KMS-11 (cell line): Measurements from ENCODE around the gene PREP.
A peak's percentile ranks its signal among the peaks of the same experiment; 100 is the strongest.

Experiments
- H2AFZ ChIP-seq: fragments of 200-600 bp; sonication (generic); 2 replicates; pipeline ENCODE4 v1.6.1; 2016; ENCODE audit warnings: antibody characterized with exemption, mixed run types, low read depth
- H3K27ac ChIP-seq: fragments of 200-600 bp; sonication (generic); 2 replicates; pipeline ENCODE4 v1.6.1; 2016; ENCODE audit warnings: mild to moderate bottlenecking, mixed run types
- H3K27me3 ChIP-seq: fragments of 200-600 bp; sonication (generic); 2 replicates; pipeline ENCODE4 v1.6.1; 2017; ENCODE audit warnings: mild to moderate bottlenecking, low read depth, mixed run types, moderate library complexity; ENCODE audit not compliant: insufficient read depth
- H3K36me3 ChIP-seq: fragments of 200-600 bp; sonication (generic); 2 replicates; pipeline ENCODE4 v1.6.1; 2017; ENCODE audit warnings: mild to moderate bottlenecking, mixed run types; ENCODE audit not compliant: insufficient read depth
- H3K4me1 ChIP-seq: fragments of 200-600 bp; sonication (generic); 2 replicates; pipeline ENCODE4 v1.6.1; 2016; ENCODE audit warnings: mild to moderate bottlenecking, low read depth, mixed run types; ENCODE audit not compliant: poor library complexity, severe bottlenecking
- H3K4me2 ChIP-seq: fragments of 200-600 bp; sonication (generic); 2 replicates; pipeline ENCODE4 v1.7.0; 2016; ENCODE audit warnings: mild to moderate bottlenecking, mixed run types
- H3K4me3 ChIP-seq: fragments of 200-600 bp; sonication (generic); IDR thresholded peaks from 2 replicates; pipeline ENCODE4 v1.6.1; 2017; ENCODE audit warnings: low read depth, low read length, mixed read lengths; ENCODE audit not compliant: insufficient read depth
- H3K79me2 ChIP-seq: fragments of 200-600 bp; sonication (generic); 2 replicates; pipeline ENCODE4 v1.6.1; 2016; ENCODE audit warnings: low read depth, mixed run types; ENCODE audit not compliant: insufficient read depth
- H3K9ac ChIP-seq: fragments of 200-600 bp; sonication (generic); 2 replicates; pipeline ENCODE4 v1.6.1; 2016; ENCODE audit warnings: mild to moderate bottlenecking, mixed run types
- H4K20me1 ChIP-seq: fragments of 200-600 bp; sonication (generic); 2 replicates; pipeline ENCODE4 v1.6.1; 2016; ENCODE audit warnings: mild to moderate bottlenecking, mixed run types; ENCODE audit not compliant: insufficient read depth
- CTCF ChIP-seq: fragments of 200-600 bp; sonication (generic); conservative IDR thresholded peaks from 2 replicates; pipeline ENCODE4 v1.6.1; 2017; ENCODE audit warnings: low read depth, mild to moderate bottlenecking, antibody characterized with exemption, low read length, moderate library complexity, mixed read lengths

Gene PREP

GRCh38 chr6:105401247-105402089 is 1.4 kb downstream of the PREP start:
- Histone ChIP-seq H3K4me1 (peaks cover 24% of the 10 kb centered on the region), H3K4me3 (no peak overlapping the region), H3K79me2 (peaks cover 47% of the 10 kb centered on the region; the same call in 1 of the 2 replicates), H3K27me3 (no peaks in the 10 kb centered on the region), H3K9ac (no peak overlapping the region), H3K4me2 (peak overlapping the region; percentile 82), H2AFZ (no peak overlapping the region), H3K27ac (no peak overlapping the region), H4K20me1 (no peaks in the 10 kb centered on the region), H3K36me3 (no peaks in the 10 kb centered on the region)
- TF ChIP-seq CTCF = no peak

- peaks cover 47% of the 10 kb centered on the region; the same call in 1 of the 2 replicates for H3K79me2 ChIP-seq
- H4K20me1 ChIP-seq = no peaks in the 10 kb centered on the region
- H3K9ac ChIP-seq = no peak overlapping the region
- no peaks in the 10 kb centered on the region for H3K36me3 ChIP-seq
- no peak overlapping the region for H3K4me2 ChIP-seq
- no peak overlapping the region for H3K4me3 ChIP-seq
- no peaks in the 10 kb centered on the region for H3K27me3 ChIP-seq
- peaks cover 24% of the 10 kb centered on the region for H3K4me1 ChIP-seq
- H3K27ac ChIP-seq = no peak overlapping the region
- TF ChIP-seq CTCF = no peak
- no peak overlapping the region for H2AFZ ChIP-seq
These were observed 2.4 kb downstream of the PREP start for GRCh38 chr6:105400501-105400900.

GRCh38 chr6:105398859-105399258 is 4.0 kb downstream of the PREP start:
- Histone ChIP-seq H3K79me2 (peaks cover 47% of the 10 kb centered on the region; the same call in 1 of the 2 replicates), H3K36me3 (no peaks in the 10 kb centered on the region), H4K20me1 (no peaks in the 10 kb centered on the region), H3K27ac (no peak overlapping the region), H3K4me3 (no peak overlapping the region), H3K4me1 (peaks cover 24% of the 10 kb centered on the region), H3K4me2 (no peak overlapping the region), H3K9ac (no peak overlapping the region), H2AFZ (no peak overlapping the region), H3K27me3 (no peaks in the 10 kb centered on the region)
- no peak for TF ChIP-seq CTCF

GRCh38 chr6:105397987-105398386 is 4.9 kb downstream of the PREP start:
- Histone ChIP-seq H3K27ac (no peak overlapping the region; the same call in 1 of the 2 replicates), H3K4me1 (peaks cover 24% of the 10 kb centered on the region), H3K27me3 (no peaks in the 10 kb centered on the region), H3K4me2 (0 out of 2 replicates have a peak overlapping the region, but pooled peaks have one; percentile 6), H3K4me3 (no peak overlapping the region), H3K36me3 (no peaks in the 10 kb centered on the region), H4K20me1 (no peaks in the 10 kb centered on the region), H3K9ac (no peak overlapping the region), H3K79me2 (peaks cover 47% of the 10 kb centered on the region; the same call in 1 of the 2 replicates), H2AFZ (no peak overlapping the region)
- no peak for TF ChIP-seq CTCF
